ENCODE measurements around the gene CSNK1A1. TPM values are rescaled to one million over a fixed set of nuclear protein-coding genes. Genes with fewer than 3 reads are reported as not detected.
"Not testable (repeated sequence)": the region's sequence is repeated elsewhere in the genome, so short reads cannot be mapped to it uniquely, and the experiment has no call there.

CSNK1A1 gene
- total RNA-seq, 1 donor from 2014 or later, result 198 TPM

DNA sequence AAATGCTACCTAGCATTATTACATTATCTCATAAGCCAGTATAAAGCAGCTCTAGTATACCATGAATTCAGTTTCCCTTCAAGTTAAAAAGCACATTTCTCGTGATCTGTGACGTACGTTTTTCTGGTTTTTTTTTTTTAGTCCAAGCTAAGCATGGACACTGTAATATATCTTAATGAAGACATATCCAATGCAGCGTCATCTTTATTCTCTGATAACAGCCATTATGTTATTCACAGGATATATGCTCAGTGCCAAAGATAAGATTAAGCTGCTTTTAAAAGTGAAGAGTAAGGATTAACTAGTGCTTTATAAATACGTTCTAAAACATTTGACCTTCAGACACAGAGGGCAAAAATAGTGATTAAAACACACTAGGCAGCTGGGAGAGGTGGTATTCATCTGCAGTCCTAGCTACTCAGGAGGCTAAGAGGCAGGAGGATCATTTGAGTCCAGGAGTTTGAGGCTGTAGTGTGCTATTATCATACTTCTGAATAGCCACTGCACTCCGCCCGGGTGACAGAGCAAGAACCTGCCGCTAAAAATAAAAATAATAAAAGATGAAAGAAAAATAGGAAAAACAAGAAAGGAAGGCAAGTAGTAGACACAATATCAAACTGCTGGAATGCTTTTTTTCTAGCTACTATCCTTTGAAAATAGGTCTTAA is 7.7 kb downstream of the CSNK1A1 start:
- TF ChIP-seq, protein P1, sequence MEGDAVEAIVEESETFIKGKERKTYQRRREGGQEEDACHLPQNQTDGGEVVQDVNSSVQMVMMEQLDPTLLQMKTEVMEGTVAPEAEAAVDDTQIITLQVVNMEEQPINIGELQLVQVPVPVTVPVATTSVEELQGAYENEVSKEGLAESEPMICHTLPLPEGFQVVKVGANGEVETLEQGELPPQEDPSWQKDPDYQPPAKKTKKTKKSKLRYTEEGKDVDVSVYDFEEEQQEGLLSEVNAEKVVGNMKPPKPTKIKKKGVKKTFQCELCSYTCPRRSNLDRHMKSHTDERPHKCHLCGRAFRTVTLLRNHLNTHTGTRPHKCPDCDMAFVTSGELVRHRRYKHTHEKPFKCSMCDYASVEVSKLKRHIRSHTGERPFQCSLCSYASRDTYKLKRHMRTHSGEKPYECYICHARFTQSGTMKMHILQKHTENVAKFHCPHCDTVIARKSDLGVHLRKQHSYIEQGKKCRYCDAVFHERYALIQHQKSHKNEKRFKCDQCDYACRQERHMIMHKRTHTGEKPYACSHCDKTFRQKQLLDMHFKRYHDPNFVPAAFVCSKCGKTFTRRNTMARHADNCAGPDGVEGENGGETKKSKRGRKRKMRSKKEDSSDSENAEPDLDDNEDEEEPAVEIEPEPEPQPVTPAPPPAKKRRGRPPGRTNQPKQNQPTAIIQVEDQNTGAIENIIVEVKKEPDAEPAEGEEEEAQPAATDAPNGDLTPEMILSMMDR (IDR thresholded peaks at IDR 0.05), result no peak
- no peaks in the 10 kb centered on the region for H3K27me3 ChIP-seq (ENCODE audit: low read depth)
- ATAC-seq (no peak), DNase-seq (no peak)
- no peak overlapping the region for H3K4me3 ChIP-seq
- intact Hi-C loops (cut with DNase I), result no loop called here
- H3K4me1 ChIP-seq, result peaks cover 94% of the 10 kb centered on the region
- peaks cover 50% of the 10 kb centered on the region for H3K36me3 ChIP-seq
- peak overlapping the region; percentile 15 for H3K27ac ChIP-seq
- no peaks in the 10 kb centered on the region for H3K9me3 ChIP-seq

DNA sequence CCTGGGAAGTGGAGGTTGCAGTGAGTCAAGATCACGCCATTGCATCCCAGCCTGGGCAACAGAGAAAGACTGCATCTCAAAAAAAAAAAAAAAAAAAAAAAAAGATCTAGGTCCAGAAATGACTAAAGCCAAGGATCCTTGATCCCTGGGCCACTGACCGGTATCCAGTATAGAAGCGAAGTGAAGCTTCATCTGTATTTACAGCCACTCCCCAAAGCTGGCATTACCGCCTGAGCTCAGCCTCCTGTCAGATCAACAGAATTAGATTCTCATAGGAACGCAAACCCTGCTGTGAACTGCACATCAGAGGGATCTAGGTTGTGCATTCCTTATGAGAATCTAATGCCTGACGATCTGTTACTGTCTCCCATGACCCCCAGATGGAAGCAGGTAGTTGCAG is 9.3 kb downstream of the CSNK1A1 start:
- no peak overlapping the region for H3K4me3 ChIP-seq

DNA sequence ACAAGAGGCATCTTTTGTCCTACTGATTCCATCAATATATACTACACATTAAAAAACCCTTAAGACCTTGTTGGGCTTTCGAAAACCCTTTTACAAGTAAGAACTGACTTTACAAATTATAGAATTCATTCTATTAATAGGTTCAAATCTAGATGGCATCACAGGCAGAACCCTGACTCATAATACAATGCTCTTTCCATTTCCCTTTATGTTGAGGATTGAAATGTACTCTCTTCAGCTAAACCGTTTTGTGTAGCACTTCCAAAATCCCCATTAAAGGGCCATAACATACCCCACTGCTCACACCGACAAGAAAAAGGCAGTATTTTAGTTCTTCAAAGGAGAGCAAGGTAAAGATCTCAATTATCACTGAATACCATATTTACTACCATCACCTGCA is 11.2 kb downstream of the CSNK1A1 start:
- peaks cover 46% of the 10 kb centered on the region for H3K36me3 ChIP-seq
- no peaks in the 10 kb centered on the region for H3K27me3 ChIP-seq (ENCODE audit: low read depth)
- intact Hi-C loops (cut with DNase I), result no loop called here
- H3K9me3 ChIP-seq, result no peaks in the 10 kb centered on the region
- H3K4me3 ChIP-seq, result no peak overlapping the region
- no peak for DNase-seq
- TF ChIP-seq, protein P1 (IDR thresholded peaks at IDR 0.05), result no peak
- H3K4me1 ChIP-seq, result peaks cover 94% of the 10 kb centered on the region
- no peak overlapping the region for H3K27ac ChIP-seq
- ATAC-seq, result no peak

More for the DNA sequence above, 9.3 kb downstream of the CSNK1A1 start:
- intact Hi-C loops (cut with DNase I), result no loop called here
- H3K36me3 ChIP-seq, result peaks cover 47% of the 10 kb centered on the region
- H3K4me1 ChIP-seq, result peaks cover 94% of the 10 kb centered on the region
- no peak overlapping the region for H3K27ac ChIP-seq
- no peaks in the 10 kb centered on the region for H3K9me3 ChIP-seq
- H3K27me3 ChIP-seq (ENCODE audit: low read depth), result no peaks in the 10 kb centered on the region
- no peak for ATAC-seq
- no peak for DNase-seq
- TF ChIP-seq, protein P1 (IDR thresholded peaks at IDR 0.05), result no peak

DNA sequence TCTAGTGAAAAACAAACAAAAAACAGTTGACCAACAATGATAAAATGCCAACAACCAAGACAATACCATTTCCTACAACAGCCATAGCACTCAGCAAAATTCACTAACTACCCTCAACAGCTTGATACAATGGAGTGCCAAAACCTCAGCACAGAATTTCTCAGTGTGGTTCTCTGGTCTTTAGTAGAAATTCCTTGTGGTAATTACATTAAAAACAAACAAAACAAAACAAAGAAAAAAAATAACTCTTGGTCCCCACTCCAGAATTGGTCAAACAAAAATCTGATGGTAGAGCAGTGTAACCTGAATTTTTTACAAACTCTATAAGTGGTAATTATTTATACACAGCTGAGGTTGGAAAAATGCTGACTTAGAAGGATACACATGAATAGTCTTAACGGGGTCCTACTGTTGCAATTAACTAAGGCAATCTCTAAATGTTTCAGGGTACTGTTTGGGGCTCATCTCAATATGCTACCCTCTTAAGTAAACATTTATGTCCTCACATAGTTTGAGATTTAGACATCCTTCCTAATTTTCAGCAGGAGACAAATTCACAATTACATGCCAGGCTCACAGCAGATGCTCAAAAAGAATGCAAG is 13.8 kb downstream of the CSNK1A1 start:
- no peak overlapping the region for H3K4me3 ChIP-seq
- intact Hi-C loops (cut with DNase I), result no loop called here
- H3K27me3 ChIP-seq (ENCODE audit: low read depth), result no peaks in the 10 kb centered on the region
- H3K4me1 ChIP-seq, result peaks cover 86% of the 10 kb centered on the region
- no peak overlapping the region for H3K27ac ChIP-seq
- peaks cover 33% of the 10 kb centered on the region for H3K36me3 ChIP-seq
- TF ChIP-seq, protein P1 (IDR thresholded peaks at IDR 0.05), result no peak
- H3K9me3 ChIP-seq, result no peaks in the 10 kb centered on the region
- ATAC-seq, result no peak
- DNase-seq, result no peak

DNA sequence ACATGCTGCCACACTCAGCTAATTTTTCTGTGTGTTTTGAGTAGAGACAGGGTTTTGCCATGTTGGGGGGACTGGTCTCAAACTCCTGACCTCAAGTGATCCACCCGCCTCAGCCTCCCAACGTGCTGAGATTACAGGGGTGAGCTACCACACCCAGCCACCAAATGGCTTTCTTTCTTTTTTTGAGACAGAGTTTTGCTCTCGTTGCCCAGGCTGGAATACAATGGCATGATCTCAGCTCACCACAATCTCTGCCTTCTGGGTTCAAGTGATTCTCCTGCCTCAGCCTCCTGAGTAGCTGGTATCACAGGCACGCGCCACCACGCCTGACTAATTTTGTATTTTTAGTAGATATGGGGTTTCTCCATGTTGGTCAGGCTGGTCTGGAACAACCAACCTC is 15.5 kb downstream of the CSNK1A1 start:
- H3K27ac ChIP-seq; H3K9me3 ChIP-seq; DNase-seq; intact Hi-C loops (cut with DNase I); H3K27me3 ChIP-seq (ENCODE audit: low read depth); ATAC-seq; H3K4me3 ChIP-seq: not testable (repeated sequence)
- Histone ChIP-seq H3K36me3 (peaks cover 32% of the 10 kb centered on the region), H3K4me1 (peaks cover 81% of the 10 kb centered on the region)

DNA sequence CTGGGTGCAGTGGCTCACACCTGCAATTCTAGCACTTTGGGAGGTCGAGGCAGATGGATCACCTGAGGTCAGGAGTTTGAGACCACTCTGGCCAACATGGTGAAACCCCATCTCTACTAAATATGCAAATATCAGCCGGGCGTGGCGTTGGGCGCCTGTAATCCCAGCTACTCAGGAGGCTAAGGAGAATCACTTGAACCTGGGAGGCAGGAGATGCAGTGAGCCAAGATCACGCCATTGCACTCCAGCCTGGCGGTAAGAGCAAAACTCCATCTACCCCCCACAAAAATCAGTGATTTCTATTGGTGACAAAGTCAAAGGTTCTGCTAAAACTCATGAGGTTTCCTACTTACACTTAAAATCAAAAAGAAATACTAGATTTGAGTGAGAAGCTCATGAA is 18.8 kb downstream of the CSNK1A1 start:
- peaks cover 84% of the 10 kb centered on the region for H3K4me1 ChIP-seq
- H3K9me3 ChIP-seq, result no peaks in the 10 kb centered on the region
- no peak overlapping the region for H3K27ac ChIP-seq
- intact Hi-C loops (cut with DNase I), result no loop called here
- no peak overlapping the region for H3K4me3 ChIP-seq
- ATAC-seq, result peak in 1 of 2 donors; percentile 15
- no peaks in the 10 kb centered on the region for H3K27me3 ChIP-seq (ENCODE audit: low read depth)
- DNase-seq, result no peak
- TF ChIP-seq, protein P1 (IDR thresholded peaks at IDR 0.05), result no peak
- peaks cover 21% of the 10 kb centered on the region for H3K36me3 ChIP-seq
